T-helper 9 cell (primary cell): Measurements from ENCODE around the gene RRAGC.
"Not testable (repeated sequence)": the region's sequence is repeated elsewhere in the genome, so short reads cannot be mapped to it uniquely, and the experiment has no call there.

Source experiments
- DNase-seq: peaks from one replicate; pipeline ENCODE4 v3.0.0-alpha.2; 2020

Gene RRAGC

DNA sequence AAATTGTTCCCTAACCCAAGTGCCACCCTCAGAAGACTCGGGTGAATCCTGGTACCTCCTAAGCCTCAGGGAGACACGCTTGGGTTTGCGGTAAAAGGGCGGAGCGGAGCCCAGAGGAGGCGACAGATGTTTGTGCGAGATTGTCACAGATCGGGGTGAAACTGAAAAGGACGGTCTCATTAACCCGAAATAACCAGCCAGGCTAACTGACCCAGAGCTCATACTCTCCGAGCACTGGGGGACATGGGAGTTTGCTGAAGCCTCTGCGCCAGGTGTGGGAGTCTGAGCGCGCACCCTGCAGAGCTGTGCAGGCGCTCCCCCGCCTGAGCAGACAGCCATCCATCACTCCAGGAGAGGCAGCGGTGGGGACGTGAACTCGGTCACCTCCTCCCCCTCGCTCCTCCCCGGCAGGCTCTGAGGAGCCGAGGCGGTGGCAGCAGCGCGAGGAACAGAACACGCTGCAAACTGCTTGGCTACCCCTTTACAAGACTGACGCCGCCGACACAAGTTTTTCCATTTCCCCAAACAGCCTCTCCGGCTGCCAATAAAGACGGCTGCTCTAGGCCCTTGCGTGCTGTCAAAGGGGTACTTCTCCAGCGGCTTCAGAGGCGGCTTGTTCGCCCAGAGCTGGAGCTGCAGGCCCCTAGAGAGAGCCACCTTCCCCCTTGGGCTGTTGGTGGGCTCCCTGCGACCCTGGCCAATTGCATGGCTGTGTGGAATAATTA lies 43.5 kb downstream of the RRAGC start:
- no peak for DNase-seq

DNA sequence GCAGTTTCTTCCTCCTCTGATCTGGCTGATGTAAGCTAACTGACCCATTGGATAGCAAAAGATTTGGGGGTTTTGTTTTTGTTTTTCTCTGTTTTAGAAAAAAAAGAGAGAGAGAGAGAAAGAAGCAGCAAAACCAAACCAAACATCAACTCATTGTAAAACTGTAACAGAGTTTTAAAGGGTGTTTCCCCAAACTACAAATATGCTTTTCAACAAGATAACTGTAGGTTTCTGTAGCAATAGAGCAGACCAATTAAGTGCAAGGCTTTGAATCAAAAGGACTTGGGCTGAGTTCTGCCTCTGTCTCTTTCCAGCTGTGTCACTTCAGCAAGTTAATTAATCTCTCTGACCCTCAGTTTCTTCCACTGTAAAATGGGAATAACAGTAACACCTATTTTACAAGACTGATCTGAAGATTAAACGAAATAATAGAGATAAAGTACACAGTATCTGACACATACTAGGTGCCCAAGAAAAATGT lies 44.5 kb downstream of the RRAGC start:
- no peak for DNase-seq

DNA sequence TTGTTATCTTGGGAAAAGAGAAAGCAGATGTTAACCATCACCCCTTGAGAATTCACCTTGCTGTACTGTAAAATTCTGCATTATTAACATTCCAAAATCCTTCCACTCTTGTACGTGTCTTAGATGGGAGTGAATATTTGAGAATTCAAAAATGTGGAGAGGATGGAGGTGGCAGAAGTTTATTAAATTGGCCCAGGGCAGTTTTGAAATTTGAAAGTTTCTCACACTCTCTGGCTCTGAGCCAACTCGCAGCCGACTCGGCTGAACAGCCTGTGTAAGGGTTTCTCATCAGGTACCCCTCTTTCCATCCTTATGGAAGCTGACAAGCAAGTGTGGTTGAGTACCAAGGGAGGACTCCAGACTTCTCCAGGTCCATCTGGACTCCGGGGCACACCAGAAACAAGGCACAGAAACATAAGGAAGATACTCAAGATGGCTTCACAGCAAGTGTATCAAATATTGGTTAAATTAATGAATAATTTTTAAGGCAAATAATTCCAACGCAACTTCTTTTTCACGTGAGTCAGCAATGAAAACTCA lies 45.1 kb downstream of the RRAGC start:
- DNase-seq = no peak

- DNase-seq = no peak
Measured at GRCh38 chr1:38812981-38813380, 46.6 kb downstream of the RRAGC start.

DNA sequence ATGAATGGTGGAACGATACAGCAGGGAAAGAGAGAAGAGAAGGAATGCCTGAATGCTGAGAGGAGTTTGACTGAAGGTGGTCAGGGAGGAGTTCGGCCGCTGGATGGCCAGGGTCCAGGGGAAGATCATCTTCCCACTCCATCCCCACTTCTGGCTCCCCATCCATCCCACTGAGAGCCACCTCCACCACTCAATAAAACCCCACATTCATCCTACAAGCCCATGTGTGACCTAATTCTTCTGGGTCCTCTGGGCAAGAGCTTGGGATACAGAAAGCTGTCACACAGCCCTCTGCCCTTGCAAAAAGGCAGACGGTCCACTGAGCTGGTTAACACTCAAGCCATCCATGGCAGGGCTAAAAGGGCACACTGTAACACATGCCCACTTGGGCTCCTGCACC lies 48.1 kb downstream of the RRAGC start:
- not testable (repeated sequence) for DNase-seq

DNA sequence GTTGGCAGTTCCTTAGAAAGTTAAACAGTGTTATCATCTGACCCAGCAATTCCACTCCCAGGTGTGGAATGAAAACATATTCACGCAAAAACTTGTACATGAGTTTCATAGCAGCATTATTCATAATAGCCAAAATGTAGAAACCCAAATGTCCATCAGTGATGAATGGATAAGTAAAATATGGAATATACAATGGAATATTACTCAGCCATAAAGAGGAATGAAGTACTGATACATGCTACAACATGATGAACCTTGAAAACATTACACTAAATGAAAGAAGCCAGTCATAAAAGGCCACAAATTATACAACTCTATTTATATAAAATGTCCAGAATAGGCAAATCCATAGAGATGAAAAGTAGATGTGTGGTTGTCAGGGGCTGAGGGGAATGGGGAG lies 53.5 kb downstream of the RRAGC start:
- DNase-seq = no peak

DNA sequence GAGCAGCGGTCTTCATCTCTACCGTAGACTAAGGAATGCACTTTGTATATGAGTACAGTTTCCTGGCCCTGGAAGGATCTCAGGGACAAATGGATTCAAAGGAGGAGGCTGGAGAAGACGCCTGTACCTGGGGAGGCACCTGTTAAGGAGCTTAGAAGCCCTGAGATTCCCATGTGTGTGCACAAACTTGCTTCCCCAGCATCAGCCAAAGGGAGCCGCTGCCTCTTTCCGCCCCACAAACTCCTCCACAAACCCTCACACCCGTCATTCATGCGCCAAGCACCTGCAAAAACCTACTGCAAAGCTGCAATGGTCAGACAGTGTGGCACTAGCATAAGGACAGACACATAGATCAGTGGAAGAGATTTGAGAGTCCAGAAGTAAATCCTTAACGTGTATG lies 54.5 kb downstream of the RRAGC start:
- DNase-seq = no peak

GRCh38 chr1:38804062-38804886 lies 55.3 kb downstream of the RRAGC start:
- DNase-seq = no peak

- DNase-seq = no peak
Measured at GRCh38 chr1:38803647-38804046, 55.9 kb downstream of the RRAGC start.

GRCh38 chr1:38800720-38801671 lies 58.6 kb downstream of the RRAGC start:
- no peak for DNase-seq

DNA sequence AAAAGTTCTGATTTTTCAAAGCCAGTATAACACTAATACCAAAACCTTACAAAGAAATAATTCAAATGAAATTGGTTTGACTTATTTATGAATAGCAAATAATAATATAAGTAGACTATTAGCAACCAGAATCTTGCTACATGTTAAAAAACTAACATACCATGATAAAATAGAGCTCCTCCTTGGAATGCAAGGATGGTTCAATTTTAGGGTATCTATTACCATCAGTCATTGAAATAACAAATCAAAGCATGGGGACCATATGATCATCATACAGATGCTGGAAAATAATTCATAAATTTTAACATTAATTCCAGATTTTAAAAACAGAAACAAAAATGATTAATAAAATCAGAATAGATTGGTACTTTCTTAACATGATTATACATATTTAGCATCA lies 66.3 kb downstream of the RRAGC start:
- no peak for DNase-seq

GRCh38 chr1:38791892-38792291 lies 67.7 kb downstream of the RRAGC start:
- DNase-seq = no peak

DNA sequence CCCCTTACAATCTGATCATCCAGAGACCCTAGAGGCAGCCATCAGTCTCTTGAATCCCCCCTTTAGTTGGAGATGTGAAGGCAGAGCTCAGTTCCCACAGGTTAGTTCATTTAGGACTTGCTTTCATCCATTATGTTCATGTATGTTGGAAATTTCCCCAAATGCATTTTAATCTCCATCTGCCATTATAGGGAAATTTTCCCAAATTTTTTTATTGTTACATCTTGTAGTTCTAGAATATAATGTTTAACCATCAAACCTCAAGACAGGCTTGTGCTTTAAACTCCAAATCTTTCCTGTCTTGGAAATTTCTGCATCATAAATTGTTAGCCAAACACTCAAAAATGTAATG lies 68.4 kb downstream of the RRAGC start:
- no peak for DNase-seq

- no peak for DNase-seq
Measured at GRCh38 chr1:38790422-38791163, 69.0 kb downstream of the RRAGC start.

- no peak for DNase-seq
Measured at GRCh38 chr1:38789498-38790169, 69.9 kb downstream of the RRAGC start.

DNA sequence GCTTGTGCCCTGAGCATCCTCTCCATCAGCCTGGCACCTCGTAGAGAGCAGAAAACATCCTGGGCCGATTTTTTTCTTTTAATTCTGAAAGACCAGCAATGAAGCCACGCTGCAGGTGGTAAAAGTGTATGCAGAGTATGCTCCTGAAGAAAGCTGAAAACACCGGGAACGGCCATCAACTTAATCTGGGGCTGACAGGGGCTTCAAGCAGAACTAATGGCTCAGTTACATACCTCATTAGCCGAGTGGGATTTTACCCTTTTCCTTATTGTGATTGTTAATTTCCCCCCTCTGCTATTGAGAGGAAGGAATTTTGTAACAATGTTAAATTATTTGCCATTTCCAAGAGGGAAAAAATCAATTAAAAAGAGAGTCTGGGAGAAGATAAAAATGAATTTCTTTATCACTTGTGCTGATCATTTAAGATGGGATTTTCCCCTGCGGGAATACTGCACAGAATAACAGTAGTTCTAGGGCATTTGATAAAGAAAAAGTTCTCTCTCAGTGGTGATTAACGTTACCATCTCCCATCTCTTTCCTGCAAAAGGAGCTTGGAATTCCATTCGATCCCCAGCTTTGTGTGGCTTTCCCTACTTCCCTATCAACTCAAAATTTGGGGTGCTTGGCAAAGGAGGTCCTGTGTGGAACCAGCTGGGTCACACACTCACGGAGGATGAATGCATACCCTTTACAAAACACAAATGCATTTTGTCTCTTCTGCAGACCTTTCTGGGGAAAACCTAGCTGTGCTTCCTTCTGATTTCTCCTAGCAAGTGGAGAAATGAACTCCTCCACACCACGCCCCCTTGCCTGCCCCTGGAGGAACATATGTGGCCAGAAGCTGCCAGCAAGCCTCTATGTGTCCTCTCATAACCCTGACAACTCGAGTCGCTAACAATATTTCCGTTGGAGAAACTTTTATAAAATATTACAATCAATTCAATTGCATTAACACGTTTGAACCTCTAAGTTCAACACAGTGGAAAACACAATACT lies 70.9 kb downstream of the RRAGC start:
- DNase-seq = no peak
